Measurements from ENCODE around the gene PAPOLB. TPM values are rescaled to one million over a fixed set of nuclear protein-coding genes. Genes with fewer than 3 reads are reported as not detected.

Gene PAPOLB
- total RNA-seq, 4 donors from 2014 or later: 0.12 to 1.4 (median 0.31) TPM

- ATAC-seq (ENCODE audit: low FRiP score) (no peak), DNase-seq (ENCODE audit: low spot score) (no peak)
- TF ChIP-seq CTCF (IDR thresholded peaks at IDR 0.05): no peak
Measured at GRCh38 chr7:4851459-4852422, 10.1 kb downstream of the PAPOLB start.

- DNase-seq (ENCODE audit: low spot score) (no peak), ATAC-seq (ENCODE audit: low FRiP score) (no peak)
- no peak for TF ChIP-seq CTCF (IDR thresholded peaks at IDR 0.05)
Measured at GRCh38 chr7:4850262-4850795, 11.5 kb downstream of the PAPOLB start.

GRCh38 chr7:4849390-4849789 lies 12.4 kb downstream of the PAPOLB start:
- DNase-seq (ENCODE audit: low spot score): no peak
- TF ChIP-seq CTCF (IDR thresholded peaks at IDR 0.05): no peak
- ATAC-seq (ENCODE audit: low FRiP score): no peak

DNA sequence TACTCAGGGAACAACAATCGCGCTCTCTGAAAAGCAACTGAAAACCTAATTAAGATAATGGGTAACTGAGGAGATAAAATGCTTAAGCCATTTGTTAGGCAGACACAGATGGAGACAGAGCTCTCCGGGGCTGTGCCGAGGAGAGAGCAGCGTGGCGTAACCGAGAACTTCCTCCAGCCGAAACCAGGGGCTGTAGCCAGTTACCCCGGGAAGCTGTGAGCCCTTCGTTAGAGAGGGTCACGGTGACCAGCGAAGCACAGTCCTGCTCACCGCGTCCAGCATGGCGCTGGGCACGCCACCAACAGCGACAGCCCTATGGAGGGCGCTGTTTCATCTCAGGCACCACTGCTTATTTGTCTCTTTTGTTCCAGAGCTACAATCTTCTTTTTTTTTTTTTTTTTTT lies 16.1 kb downstream of the PAPOLB start:
- no peak for ATAC-seq (ENCODE audit: low FRiP score)
- no peak for DNase-seq (ENCODE audit: low spot score)
- TF ChIP-seq CTCF (IDR thresholded peaks at IDR 0.05): no peak

GRCh38 chr7:4842319-4843064 lies 19.3 kb downstream of the PAPOLB start:
- DNase-seq (ENCODE audit: low spot score) (no peak), ATAC-seq (ENCODE audit: low FRiP score) (no peak)
- TF ChIP-seq CTCF (IDR thresholded peaks at IDR 0.05): no peak

GRCh38 chr7:4841836-4842235 lies 20.0 kb downstream of the PAPOLB start:
- ATAC-seq (ENCODE audit: low FRiP score) (no peak), DNase-seq (ENCODE audit: low spot score) (no peak)
- no peak for TF ChIP-seq CTCF (IDR thresholded peaks at IDR 0.05)

All from omental fat pad (tissue), 4 donors.